AG04450 (cell line): ENCODE measurements around the gene DMXL1. TPM values are rescaled to one million over a fixed set of nuclear protein-coding genes. Genes with fewer than 3 reads are reported as not detected.
"Not testable (repeated sequence)": the region's sequence is repeated elsewhere in the genome, so short reads cannot be mapped to it uniquely, and the experiment has no call there.

Experiments used
- CTCF ChIA-PET: fragments of 300-600, 350-600 bp; formaldehyde crosslinking; extraction: SDS; loops from one replicate; lab custom pipeline; 2022; ENCODE audit warnings: antibody characterized with exemption, inconsistent platforms; lab: Charles Lee
- POLR2A ChIA-PET: fragments of 350-600 bp; formaldehyde crosslinking; extraction: SDS; loops from one replicate; lab custom pipeline; 2021; ENCODE audit warnings: antibody characterized with exemption, inconsistent platforms; lab: Yijun Ruan, JAX
- DNase-seq: peaks from one replicate; pipeline ENCODE4 v3.0.0-alpha.2; 2011; ENCODE audit warnings: low read depth, low spot score
- H3K27ac ChIP-seq: one replicate; pipeline ENCODE4 v1.5.1; 2012; ENCODE audit warnings: low read depth, low read length, control low read depth
- H3K27me3 ChIP-seq: one replicate; pipeline ENCODE4 v1.6.0; 2012; ENCODE audit warnings: low read length; ENCODE audit not compliant: control insufficient read depth, insufficient read depth
- H3K4me3 ChIP-seq: 2 replicates; pipeline ENCODE4 v1.5.1; 2011; ENCODE audit warnings: mild to moderate bottlenecking, low read depth, low read length, control low read depth
- H3K9me3 ChIP-seq: 2 replicates; pipeline ENCODE4 v1.5.1; 2012; ENCODE audit warnings: low read length; ENCODE audit not compliant: control insufficient read depth, insufficient read depth
- CTCF ChIP-seq: IDR thresholded peaks from 2 replicates; pipeline ENCODE4 v1.5.1; 2011; ENCODE audit warnings: low read depth, low read length, control low read depth, inconsistent platforms
- polyA plus RNA-seq: library from polyadenylated mRNA; depleted of rRNA; stranded (reverse); fragments of >200 nt; gene quantifications from 2 replicates; pipeline ENCODE4 v1.2.3, GENCODE V29; 2011

Gene DMXL1
- polyA plus RNA-seq, 1 experiment = 22.2 TPM

- no peak overlapping the region for H3K27ac ChIP-seq
- H3K27me3 ChIP-seq = no peaks in the 10 kb centered on the region
- no peak for TF ChIP-seq CTCF
- POLR2A ChIA-PET = no interaction called here
- peaks cover 4% of the 10 kb centered on the region for H3K9me3 ChIP-seq
- DNase-seq = no peak
- H3K4me3 ChIP-seq = no peak overlapping the region
- CTCF ChIA-PET = no interaction called here
Observed at GRCh38 chr5:119131530-119132304, 60.8 kb downstream of the DMXL1 start.

GRCh38 chr5:119135743-119136142 lies 64.9 kb downstream of the DMXL1 start:
- POLR2A ChIA-PET, CTCF ChIA-PET, H3K9me3 ChIP-seq: not testable (repeated sequence)

GRCh38 chr5:119136666-119137318 lies 65.9 kb downstream of the DMXL1 start:
- H3K9me3 ChIP-seq = peaks cover 7% of the 10 kb centered on the region
- H3K4me3 ChIP-seq = no peak overlapping the region
- H3K27me3 ChIP-seq = no peaks in the 10 kb centered on the region
- POLR2A ChIA-PET = no interaction called here
- no peak overlapping the region for H3K27ac ChIP-seq
- CTCF ChIA-PET = no interaction called here
- TF ChIP-seq CTCF = no peak
- DNase-seq = no peak

More at GRCh38 chr5:119135743-119136142, 64.9 kb downstream of the DMXL1 start:
- not testable (repeated sequence) for H3K27ac ChIP-seq, H3K4me3 ChIP-seq, H3K27me3 ChIP-seq, DNase-seq

GRCh38 chr5:119153629-119154028 lies 82.7 kb downstream of the DMXL1 start:
- H3K9me3 ChIP-seq = no peaks in the 10 kb centered on the region
- ChIA-PET CTCF (no interaction called here), POLR2A (no interaction called here)
- no peak for TF ChIP-seq CTCF
- no peak overlapping the region for H3K4me3 ChIP-seq
- H3K27ac ChIP-seq = no peak overlapping the region
- DNase-seq = no peak
- H3K27me3 ChIP-seq = no peaks in the 10 kb centered on the region

- Histone ChIP-seq H3K27ac (no peak overlapping the region), H3K9me3 (no peaks in the 10 kb centered on the region), H3K27me3 (no peaks in the 10 kb centered on the region), H3K4me3 (no peak overlapping the region)
- TF ChIP-seq CTCF = no peak
- ChIA-PET CTCF (interaction anchor here (1.4 kb wide), 1 partner anchor 254 kb away, joined by 5 read pairs; no protein-coding TSS in a partner anchor), POLR2A (no interaction called here)
- DNase-seq = no peak
Observed at GRCh38 chr5:119158144-119158543, 87.3 kb downstream of the DMXL1 start.
